ENCODE measurements around the gene VPS16. TPM values are rescaled to one million over a fixed set of nuclear protein-coding genes. Genes with fewer than 3 reads are reported as not detected.

VPS16 gene
- total RNA-seq, 4 donors from 2014 or later: 22.0 to 37.5 (median 30.2) TPM

GRCh38 chr20:2801286-2801728 is 39.2 kb upstream of the VPS16 start:
- intact Hi-C loops (cut with DNase I): no loop called here
- H3K36me3 ChIP-seq: no peaks in the 10 kb centered on the region
- no peaks in the 10 kb centered on the region for H3K9me3 ChIP-seq
- no peak overlapping the region for H3K4me3 ChIP-seq
- H3K4me1 ChIP-seq: peaks cover 0 to 33% (median 29%) of the 10 kb centered on the region in 4 donors
- no peak for TF ChIP-seq EP300 (IDR thresholded peaks at IDR 0.05)
- TF ChIP-seq CTCF (IDR thresholded peaks at IDR 0.05): no peak
- no peak for TF ChIP-seq POLR2AphosphoS5 (IDR thresholded peaks at IDR 0.05)
- TF ChIP-seq POLR2A (IDR thresholded peaks at IDR 0.05; ENCODE audit: low read depth): no peak
- H3K27ac ChIP-seq (replicated peaks in 1 of 4): no peak overlapping the region
- 21% methylated on average over 13 of the region's 13 CpGs for WGBS
- no peak for DNase-seq (ENCODE audit: extremely low spot score)
- peaks cover 0 to 100% (median 24%) of the 10 kb centered on the region in 4 donors for H3K27me3 ChIP-seq

- Histone ChIP-seq H3K27ac (replicated peaks in 1 of 4) (no peak overlapping the region), H3K27me3 (peaks cover 0 to 99% (median 21%) of the 10 kb centered on the region in 4 donors), H3K4me1 (peaks cover 0 to 33% (median 27%) of the 10 kb centered on the region in 4 donors), H3K36me3 (no peaks in the 10 kb centered on the region), H3K9me3 (no peaks in the 10 kb centered on the region), H3K4me3 (no peak overlapping the region)
- intact Hi-C loops (cut with DNase I): no loop called here
- 56% methylated on average over 16 of the region's 16 CpGs for WGBS
- no peak for TF ChIP-seq EP300 (IDR thresholded peaks at IDR 0.05)
- no peak for TF ChIP-seq POLR2A (IDR thresholded peaks at IDR 0.05; ENCODE audit: low read depth)
- TF ChIP-seq POLR2AphosphoS5 (IDR thresholded peaks at IDR 0.05): no peak
- TF ChIP-seq CTCF (IDR thresholded peaks at IDR 0.05): no peak
- no peak for DNase-seq (ENCODE audit: extremely low spot score)
Observed at GRCh38 chr20:2804041-2804828, 36.3 kb upstream of the VPS16 start.

GRCh38 chr20:2804852-2805688 is 35.5 kb upstream of the VPS16 start:
- no peak for TF ChIP-seq CTCF (IDR thresholded peaks at IDR 0.05)
- Histone ChIP-seq H3K4me1 (peaks cover 0 to 24% (median 18%) of the 10 kb centered on the region in 4 donors), H3K27ac (replicated peaks in 1 of 4) (no peak overlapping the region), H3K36me3 (no peaks in the 10 kb centered on the region), H3K27me3 (peaks cover 0 to 99% (median 19%) of the 10 kb centered on the region in 4 donors), H3K4me3 (no peak overlapping the region), H3K9me3 (no peaks in the 10 kb centered on the region)
- intact Hi-C loops (cut with DNase I): no loop called here
- no peak for DNase-seq (ENCODE audit: extremely low spot score)
- WGBS: 6% methylated on average over 26 of the region's 49 CpGs

GRCh38 chr20:2805689-2806350 is 34.7 kb upstream of the VPS16 start:
- H3K36me3 ChIP-seq: no peaks in the 10 kb centered on the region
- H3K27me3 ChIP-seq: peaks cover 0 to 99% (median 12%) of the 10 kb centered on the region in 4 donors
- H3K27ac ChIP-seq (replicated peaks in 1 of 4): no peak overlapping the region
- intact Hi-C loops (cut with DNase I): no loop called here
- WGBS: 39% methylated on average over 14 of the region's 22 CpGs
- no peak overlapping the region for H3K4me3 ChIP-seq
- no peaks in the 10 kb centered on the region for H3K9me3 ChIP-seq
- peaks cover 0 to 17% (median 11%) of the 10 kb centered on the region in 4 donors for H3K4me1 ChIP-seq
- DNase-seq (ENCODE audit: extremely low spot score): no peak
- TF ChIP-seq POLR2AphosphoS5 (IDR thresholded peaks at IDR 0.05) (no peak), EP300 (IDR thresholded peaks at IDR 0.05) (no peak), POLR2A (IDR thresholded peaks at IDR 0.05; ENCODE audit: low read depth) (no peak), CTCF (IDR thresholded peaks at IDR 0.05) (no peak)
